Activated CD8-positive, alpha-beta T cell treated with anti-CD3 and anti-CD28 coated beads, Interleukin-2, amount 10 ng/mL, durations not matched to agents 7 days and 5 days (primary cell): ENCODE results near the gene F13A1. TPM values are rescaled to one million over a fixed set of nuclear protein-coding genes. Genes with fewer than 3 reads are reported as not detected.

ENCODE experiments used
- ATAC-seq: fragments of 150-1000 bp; cut with Tn5 transposase; one replicate; pipeline ENCODE4 v1.10.0; 2021; ENCODE audit warnings: moderate library complexity
- CTCF ChIA-PET: fragments of 350-600 bp; sonication (Branson Sonifier 250); formaldehyde crosslinking; loops from one replicate; lab custom pipeline; 2021; ENCODE audit warnings: antibody characterized with exemption; lab: Charles Lee
- POLR2A ChIA-PET: fragments of 350-600 bp; sonication (Branson Sonifier 250); formaldehyde crosslinking; loops from one replicate; lab custom pipeline; 2021; ENCODE audit warnings: antibody characterized with exemption; lab: Charles Lee
- DNase-seq: peaks from one replicate; pipeline ENCODE4 v3.0.0-alpha.2; 2020
- H3K27ac Mint-ChIP-seq: one replicate; pipeline ENCODE4 v1.8.0; 2021; ENCODE audit warnings: mild to moderate bottlenecking, mixed read lengths
- H3K27me3 Mint-ChIP-seq: one replicate; pipeline ENCODE4 v1.8.0; 2021; ENCODE audit warnings: low read depth, mixed read lengths
- H3K36me3 Mint-ChIP-seq: one replicate; pipeline ENCODE4 v1.8.0; 2021; ENCODE audit warnings: low read depth, mixed read lengths
- H3K4me1 Mint-ChIP-seq: one replicate; pipeline ENCODE4 v1.8.0; 2021; ENCODE audit warnings: low read depth, mixed read lengths
- H3K4me3 Mint-ChIP-seq: one replicate; pipeline ENCODE4 v1.8.0; 2021; ENCODE audit warnings: mild to moderate bottlenecking, mixed read lengths
- H3K9me3 Mint-ChIP-seq: one replicate; pipeline ENCODE4 v1.8.0; 2022; ENCODE audit warnings: mixed read lengths; ENCODE audit not compliant: insufficient read depth
- total RNA-seq, 2 experiments: library from RNA; stranded (reverse); gene quantifications; one replicate each; pipeline ENCODE4 v1.2.3, GENCODE V29; 2021

The F13A1 gene
- total RNA-seq, 2 experiments from 2014 or later = not detected

DNA sequence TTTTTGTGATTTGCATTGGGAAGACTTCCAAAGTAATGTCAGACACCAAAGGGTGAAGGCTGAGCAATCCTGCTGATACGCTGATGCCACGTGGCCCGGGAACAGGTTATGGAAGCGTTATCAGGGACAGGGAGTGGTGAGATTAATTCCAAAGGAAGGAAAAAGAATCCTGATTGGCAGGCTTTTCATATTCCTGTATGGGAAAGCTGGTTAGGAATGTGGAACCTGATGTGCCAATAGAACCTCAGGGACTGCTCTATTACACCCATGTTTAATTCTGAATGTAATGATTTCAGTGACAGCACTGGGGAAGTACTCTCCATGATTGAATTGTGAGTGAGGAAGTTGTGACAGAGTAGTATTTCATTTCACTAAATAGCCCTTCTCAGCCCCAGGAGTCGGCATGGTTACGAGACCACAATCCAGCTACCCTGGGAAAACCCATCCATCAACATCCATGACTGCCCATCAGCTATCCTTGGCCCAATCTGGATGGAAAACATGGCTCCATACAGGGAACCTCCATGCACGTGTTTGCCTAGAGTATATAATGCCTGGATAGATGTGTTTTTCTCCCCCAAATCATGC is 49.4 kb downstream of the F13A1 start:
- ChIA-PET CTCF (no interaction called here), POLR2A (no interaction called here)
- Mint-ChIP-seq H3K27ac (no peak overlapping the region), H3K9me3 (no peaks in the 10 kb centered on the region), H3K4me3 (no peak overlapping the region), H3K36me3 (no peaks in the 10 kb centered on the region), H3K27me3 (peaks cover 7% of the 10 kb centered on the region), H3K4me1 (no peaks in the 10 kb centered on the region)
- DNase-seq (no peak), ATAC-seq (no peak)

GRCh38 chr6:6260196-6260722 is 60.2 kb downstream of the F13A1 start:
- CTCF ChIA-PET = no interaction called here
- Mint-ChIP-seq H3K4me3 (no peak overlapping the region), H3K4me1 (no peaks in the 10 kb centered on the region), H3K27me3 (peaks cover 12% of the 10 kb centered on the region), H3K27ac (no peak overlapping the region), H3K36me3 (no peaks in the 10 kb centered on the region), H3K9me3 (no peaks in the 10 kb centered on the region)
- ATAC-seq (no peak), DNase-seq (no peak)
- POLR2A ChIA-PET = no interaction called here

DNA sequence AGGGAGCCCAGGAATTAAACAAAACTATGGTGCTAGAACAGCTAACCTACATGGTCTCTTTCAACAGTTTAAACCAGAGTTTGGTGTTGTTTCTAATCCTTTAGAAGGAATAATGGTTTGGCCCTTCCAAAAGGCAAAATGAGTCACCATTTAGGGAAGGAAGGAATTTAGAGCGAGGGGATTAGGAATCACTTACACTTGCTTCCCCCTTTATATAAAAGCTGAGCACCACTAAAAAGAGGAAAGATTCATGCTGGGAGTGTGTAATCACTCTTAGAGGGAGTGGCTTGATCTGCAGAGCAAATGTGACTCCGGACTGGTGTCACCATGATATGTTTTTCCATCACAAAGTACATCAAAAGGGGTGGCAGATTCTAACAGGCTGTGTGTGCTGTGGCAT is 63.6 kb downstream of the F13A1 start:
- Mint-ChIP-seq H3K9me3 (no peaks in the 10 kb centered on the region), H3K4me1 (no peaks in the 10 kb centered on the region), H3K27ac (no peak overlapping the region), H3K36me3 (no peaks in the 10 kb centered on the region), H3K4me3 (no peak overlapping the region), H3K27me3 (peaks cover 12% of the 10 kb centered on the region)
- ChIA-PET CTCF (no interaction called here), POLR2A (no interaction called here)
- no peak for ATAC-seq
- DNase-seq = no peak

GRCh38 chr6:6256259-6256658 is 64.2 kb downstream of the F13A1 start:
- Mint-ChIP-seq H3K9me3 (no peaks in the 10 kb centered on the region), H3K27me3 (peaks cover 13% of the 10 kb centered on the region), H3K4me1 (no peaks in the 10 kb centered on the region), H3K27ac (no peak overlapping the region), H3K4me3 (no peak overlapping the region), H3K36me3 (no peaks in the 10 kb centered on the region)
- CTCF ChIA-PET = no interaction called here
- DNase-seq (no peak), ATAC-seq (no peak)
- POLR2A ChIA-PET = no interaction called here

DNA sequence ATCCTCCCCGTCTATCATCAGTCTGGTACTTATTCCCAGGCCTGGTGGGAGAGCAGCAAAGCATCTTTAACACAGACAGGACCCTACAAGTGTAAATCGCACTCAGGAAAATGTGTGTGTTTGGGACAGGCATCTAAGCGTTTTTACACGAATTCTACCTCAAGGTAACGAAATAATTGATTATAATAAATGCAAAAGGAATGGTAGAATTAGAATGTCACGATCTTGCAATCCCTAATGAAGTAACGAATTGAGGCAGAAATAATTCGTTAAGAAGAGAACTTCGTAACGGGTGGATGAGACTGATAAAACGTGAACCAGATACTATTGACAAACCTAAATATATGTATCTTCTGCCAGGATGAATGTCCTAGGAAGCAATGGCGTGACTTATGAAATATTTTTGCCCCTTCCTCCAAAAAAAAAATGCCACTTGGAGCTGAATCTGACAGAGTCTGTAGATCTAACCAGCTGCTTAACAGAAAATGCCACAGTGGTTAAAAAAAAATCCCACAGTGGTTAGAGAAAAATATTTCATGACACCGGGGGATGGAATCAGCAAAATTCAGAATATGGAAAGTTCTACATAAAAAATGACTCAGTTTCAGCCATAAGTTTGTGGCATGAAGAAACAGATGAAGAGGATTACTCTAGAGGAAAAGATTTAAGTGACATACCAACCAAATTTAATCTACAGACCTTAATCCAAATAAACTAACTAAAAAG is 68.7 kb downstream of the F13A1 start:
- no peaks in the 10 kb centered on the region for H3K36me3 Mint-ChIP-seq
- H3K27me3 Mint-ChIP-seq = peaks cover 15% of the 10 kb centered on the region
- no peak for DNase-seq
- CTCF ChIA-PET = no interaction called here
- H3K9me3 Mint-ChIP-seq = no peaks in the 10 kb centered on the region
- H3K4me1 Mint-ChIP-seq = no peaks in the 10 kb centered on the region
- no peak overlapping the region for H3K4me3 Mint-ChIP-seq
- H3K27ac Mint-ChIP-seq = no peak overlapping the region
- ATAC-seq = no peak
- POLR2A ChIA-PET = no interaction called here

GRCh38 chr6:6248651-6249050 is 71.8 kb downstream of the F13A1 start:
- ChIA-PET POLR2A (no interaction called here), CTCF (interaction anchor here (1.1 kb wide), 1 partner anchor 17 kb away, joined by 3 read pairs; no protein-coding TSS in a partner anchor)
- H3K4me1 Mint-ChIP-seq = no peaks in the 10 kb centered on the region
- ATAC-seq = no peak
- no peaks in the 10 kb centered on the region for H3K9me3 Mint-ChIP-seq
- no peak for DNase-seq
- H3K27ac Mint-ChIP-seq = no peak overlapping the region
- no peak overlapping the region for H3K4me3 Mint-ChIP-seq
- no peaks in the 10 kb centered on the region for H3K36me3 Mint-ChIP-seq
- peaks cover 10% of the 10 kb centered on the region for H3K27me3 Mint-ChIP-seq

GRCh38 chr6:6246544-6246943 is 73.9 kb downstream of the F13A1 start:
- DNase-seq (no peak), ATAC-seq (no peak)
- H3K27ac Mint-ChIP-seq = no peak overlapping the region
- POLR2A ChIA-PET = no interaction called here
- no peak overlapping the region for H3K4me3 Mint-ChIP-seq
- peaks cover 17% of the 10 kb centered on the region for H3K27me3 Mint-ChIP-seq
- H3K36me3 Mint-ChIP-seq = no peaks in the 10 kb centered on the region
- CTCF ChIA-PET = interaction anchor here (0.6 kb wide), 1 partner anchor 189 kb away, joined by 3 read pairs; no protein-coding TSS in a partner anchor
- H3K9me3 Mint-ChIP-seq = no peaks in the 10 kb centered on the region
- no peaks in the 10 kb centered on the region for H3K4me1 Mint-ChIP-seq

GRCh38 chr6:6244624-6245023 is 75.8 kb downstream of the F13A1 start:
- no peaks in the 10 kb centered on the region for H3K36me3 Mint-ChIP-seq
- H3K4me1 Mint-ChIP-seq = no peaks in the 10 kb centered on the region
- no peaks in the 10 kb centered on the region for H3K9me3 Mint-ChIP-seq
- ChIA-PET POLR2A (no interaction called here), CTCF (no interaction called here)
- H3K4me3 Mint-ChIP-seq = no peak overlapping the region
- H3K27ac Mint-ChIP-seq = no peak overlapping the region
- ATAC-seq (no peak), DNase-seq (no peak)
- H3K27me3 Mint-ChIP-seq = peaks cover 15% of the 10 kb centered on the region

DNA sequence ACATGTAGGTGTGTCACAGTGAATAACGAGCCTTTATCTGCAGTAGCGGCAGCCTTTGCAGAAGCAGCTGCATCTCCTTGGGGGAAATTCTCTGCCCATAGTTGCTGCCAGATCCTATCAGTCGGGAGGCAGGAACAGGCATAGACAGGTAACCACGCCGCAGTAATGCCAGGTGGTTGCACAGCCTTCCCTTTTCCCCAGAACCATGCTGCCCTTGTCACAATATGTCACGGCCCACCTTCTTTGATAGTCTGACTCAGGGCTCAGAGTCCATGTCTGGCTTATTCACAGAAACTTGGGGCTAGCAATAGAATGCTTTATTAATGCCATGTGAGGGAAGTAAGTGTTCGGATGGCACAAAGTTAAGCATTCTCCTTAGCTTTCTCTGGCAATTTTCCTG is 76.6 kb downstream of the F13A1 start:
- CTCF ChIA-PET = no interaction called here
- Mint-ChIP-seq H3K4me3 (no peak overlapping the region), H3K9me3 (no peaks in the 10 kb centered on the region), H3K4me1 (no peaks in the 10 kb centered on the region), H3K36me3 (no peaks in the 10 kb centered on the region), H3K27ac (no peak overlapping the region), H3K27me3 (peaks cover 14% of the 10 kb centered on the region)
- ATAC-seq = no peak
- POLR2A ChIA-PET = no interaction called here
- no peak for DNase-seq

DNA sequence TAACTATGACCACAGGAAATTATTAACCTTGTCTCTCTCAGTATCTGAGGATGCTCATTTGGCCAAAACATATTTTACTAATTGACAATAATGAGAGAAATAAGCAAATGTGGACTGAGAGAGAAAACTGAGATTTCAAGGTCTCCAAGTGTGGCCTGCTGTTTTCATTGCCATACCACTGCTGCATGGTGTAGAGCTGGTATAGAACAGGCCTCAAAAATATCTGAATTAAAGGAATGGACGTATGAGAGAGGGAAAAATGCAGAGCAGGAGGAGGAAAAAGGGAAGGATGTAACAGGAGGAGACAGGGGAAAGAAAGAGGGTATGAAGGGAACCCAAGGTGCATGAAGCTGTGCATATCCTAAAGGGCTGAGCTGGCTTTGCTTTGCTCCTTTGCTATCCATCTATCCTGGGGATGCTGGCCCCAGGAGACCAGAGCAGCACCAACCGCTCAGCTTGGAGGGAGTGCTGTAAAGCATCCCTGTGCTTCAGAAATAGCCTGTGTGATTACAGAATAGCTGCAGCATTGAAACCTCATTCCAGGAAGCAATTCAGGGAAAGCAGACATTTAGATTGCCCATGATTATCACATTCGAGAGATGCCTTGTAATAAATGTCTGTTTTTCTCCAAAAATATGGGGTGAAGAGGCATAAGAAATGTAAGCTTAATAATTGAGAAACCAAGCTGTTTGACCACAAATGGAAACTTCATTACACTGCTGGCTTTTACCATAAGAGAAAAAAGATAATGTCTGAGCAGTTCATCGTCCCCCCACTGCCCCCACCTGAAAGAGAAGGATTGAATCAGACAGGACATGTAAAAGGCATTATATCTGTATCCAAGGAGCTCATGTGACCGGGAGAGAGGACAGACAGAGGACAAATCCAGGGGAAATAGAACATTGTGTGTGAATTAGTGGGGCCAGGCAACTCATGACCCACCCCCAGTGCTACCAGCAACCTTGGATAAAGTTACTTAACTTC is 80.6 kb downstream of the F13A1 start:
- no peak for DNase-seq
- CTCF ChIA-PET = no interaction called here
- ATAC-seq = no peak
- POLR2A ChIA-PET = no interaction called here
- H3K27ac Mint-ChIP-seq = no peak overlapping the region
- no peaks in the 10 kb centered on the region for H3K9me3 Mint-ChIP-seq
- H3K4me1 Mint-ChIP-seq = no peaks in the 10 kb centered on the region
- no peak overlapping the region for H3K4me3 Mint-ChIP-seq
- H3K36me3 Mint-ChIP-seq = no peaks in the 10 kb centered on the region
- H3K27me3 Mint-ChIP-seq = peaks cover 17% of the 10 kb centered on the region

- Mint-ChIP-seq H3K4me3 (no peak overlapping the region), H3K36me3 (no peaks in the 10 kb centered on the region)
- CTCF ChIA-PET = no interaction called here
These were observed 83.6 kb downstream of the F13A1 start for GRCh38 chr6:6236730-6237469.

More at GRCh38 chr6:6236730-6237469, 83.6 kb downstream of the F13A1 start:
- POLR2A ChIA-PET = no interaction called here
- Mint-ChIP-seq H3K9me3 (no peaks in the 10 kb centered on the region), H3K27ac (no peak overlapping the region), H3K4me1 (no peaks in the 10 kb centered on the region), H3K27me3 (peaks cover 17% of the 10 kb centered on the region)
- DNase-seq (no peak), ATAC-seq (no peak)
